Right kidney (tissue), 1 donor: ENCODE data around the gene KCND3.

Experiments used
- DNase-seq: peaks from one replicate; pipeline ENCODE4 v3.0.0-alpha.2; 2016

KCND3 gene

GRCh38 chr1:111880881-111881837 lies 108.3 kb downstream of the KCND3 start:
- DNase-seq, result no peak

DNA sequence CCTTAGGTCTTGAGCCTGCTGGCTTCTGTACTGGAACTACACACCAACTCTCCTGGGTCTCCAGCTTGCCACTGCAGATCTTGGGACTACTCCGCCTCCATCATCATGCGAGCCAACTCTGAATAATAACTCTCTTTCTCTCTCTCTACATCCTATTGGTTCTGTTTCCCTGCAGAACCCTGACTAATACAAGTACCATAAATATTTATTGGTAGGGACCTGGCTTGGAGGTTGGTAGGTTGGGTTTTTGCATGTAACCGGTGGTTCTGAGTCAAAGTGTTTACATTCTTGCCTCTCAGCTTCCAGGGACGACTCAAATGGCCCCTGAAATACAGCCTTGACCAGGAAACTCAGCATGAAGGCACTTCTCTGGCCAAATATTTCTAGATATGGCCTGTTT lies 110.4 kb downstream of the KCND3 start:
- no peak for DNase-seq

DNA sequence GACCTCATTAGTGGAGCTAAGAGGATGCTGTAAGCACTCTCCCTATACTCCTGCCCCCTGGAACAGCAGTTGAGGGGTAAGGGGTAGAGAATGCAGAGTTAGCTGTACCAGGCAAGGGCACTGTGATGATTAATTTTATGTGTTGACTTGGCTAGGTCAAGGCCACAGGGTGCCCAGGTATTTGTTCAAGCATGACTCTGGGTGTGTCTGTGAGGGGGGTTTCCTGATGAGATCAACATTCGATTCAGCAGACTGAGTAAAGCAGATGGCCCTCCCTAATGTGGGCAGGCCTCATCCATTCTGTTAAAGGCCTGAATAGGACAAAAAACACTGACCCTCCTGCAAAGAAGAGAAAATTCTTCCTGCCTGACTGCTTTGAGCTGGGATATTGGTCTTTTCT lies 110.8 kb downstream of the KCND3 start:
- no peak for DNase-seq

DNA sequence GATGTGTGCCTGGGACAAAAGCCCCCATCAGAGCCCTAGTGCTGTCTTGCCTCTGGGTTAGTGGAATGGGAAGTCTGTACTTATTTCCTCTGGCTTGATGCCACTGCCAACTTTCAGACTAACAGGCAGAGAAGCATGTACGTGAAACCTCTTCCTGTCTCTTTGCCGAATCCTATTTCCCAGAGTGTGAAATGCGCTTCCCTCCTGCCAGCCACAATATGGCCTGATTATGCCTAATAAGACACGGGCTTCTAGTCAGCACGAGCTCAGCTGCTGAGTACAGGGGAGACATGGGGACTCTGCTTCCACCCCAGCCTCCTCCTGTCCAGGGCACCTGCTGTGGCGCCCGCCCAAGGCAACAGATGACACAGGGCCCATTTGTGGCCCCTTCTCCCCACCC lies 111.4 kb downstream of the KCND3 start:
- no peak for DNase-seq

DNA sequence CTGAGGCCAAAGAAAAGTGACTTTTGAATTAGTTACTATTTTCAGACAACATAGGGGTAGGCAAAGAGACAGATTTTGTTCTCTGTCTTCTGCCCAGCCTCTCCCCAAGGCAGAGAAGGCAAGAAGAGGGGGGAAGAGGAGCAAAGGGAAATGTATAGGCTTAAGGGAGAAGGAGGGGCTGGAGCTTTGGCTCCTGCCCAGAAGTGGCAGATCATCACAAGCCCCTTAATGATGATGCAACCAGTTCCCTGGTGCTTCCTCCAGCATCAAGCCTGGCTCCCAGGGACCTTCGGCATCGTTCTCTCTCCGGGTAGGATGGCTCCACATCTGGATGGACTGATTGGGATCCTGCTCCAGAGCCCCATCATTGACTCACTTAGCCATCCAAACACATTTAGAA lies 112.8 kb downstream of the KCND3 start:
- DNase-seq, result no peak

- no peak for DNase-seq
Measured at GRCh38 chr1:111875640-111876039, 113.8 kb downstream of the KCND3 start.

DNA sequence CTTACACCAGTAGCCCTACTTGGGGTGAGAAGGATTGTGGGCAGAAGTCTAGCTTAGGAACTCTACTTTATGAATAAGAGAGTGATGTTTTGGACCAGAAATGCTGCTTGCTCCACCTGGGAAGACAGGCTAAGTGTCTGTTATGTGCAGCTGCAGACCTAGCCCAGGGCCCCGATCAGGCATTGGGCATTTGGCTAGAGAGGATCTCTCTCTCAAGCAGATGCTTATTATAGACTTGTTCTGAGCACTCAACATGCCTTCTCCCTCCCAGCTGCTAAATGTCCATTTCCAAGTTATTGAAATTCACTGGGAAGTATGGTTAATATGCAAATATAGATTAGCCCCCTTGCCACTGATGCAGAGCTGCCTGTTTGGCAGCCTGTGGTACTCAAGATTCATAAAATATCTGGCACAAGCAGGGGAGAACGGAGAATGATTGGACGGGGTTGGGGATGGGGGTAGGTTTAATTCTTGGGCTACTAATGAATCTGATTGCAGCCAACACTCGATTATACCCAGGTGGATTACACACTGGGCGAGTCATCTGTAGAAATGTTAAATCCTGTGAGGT lies 115.9 kb downstream of the KCND3 start:
- no peak for DNase-seq

- DNase-seq, result no peak
Measured at GRCh38 chr1:111870181-111870580, 119.3 kb downstream of the KCND3 start.

GRCh38 chr1:111867868-111868440 lies 121.5 kb downstream of the KCND3 start:
- DNase-seq, result no peak

- DNase-seq, result no peak
Measured at GRCh38 chr1:111864862-111865261, 124.6 kb downstream of the KCND3 start.

GRCh38 chr1:111863401-111863800 lies 126.1 kb downstream of the KCND3 start:
- DNase-seq, result no peak

DNA sequence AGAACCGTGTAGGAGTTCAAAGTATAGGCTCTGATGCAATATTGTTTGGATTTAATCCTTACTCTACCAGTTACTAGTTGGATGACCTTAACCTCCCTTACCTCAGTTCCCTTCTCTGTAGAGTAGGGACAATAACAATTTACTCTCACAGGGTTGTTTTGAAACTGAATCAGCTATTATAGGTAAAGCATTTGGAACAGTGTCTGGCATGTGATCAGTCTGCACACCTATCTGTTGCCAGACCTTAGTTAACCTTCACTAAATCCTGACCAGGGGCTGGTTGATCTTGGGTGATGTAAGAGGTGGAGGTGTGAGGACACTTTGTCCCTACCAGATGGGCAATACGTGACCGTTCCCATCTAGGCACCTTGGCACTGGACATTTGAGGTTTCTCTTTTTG lies 126.9 kb downstream of the KCND3 start:
- no peak for DNase-seq

GRCh38 chr1:111861523-111861922 lies 127.9 kb downstream of the KCND3 start:
- DNase-seq, result no peak

GRCh38 chr1:111857194-111857651 lies 132.2 kb downstream of the KCND3 start:
- DNase-seq, result no peak

GRCh38 chr1:111856411-111857185 lies 132.9 kb downstream of the KCND3 start:
- DNase-seq, result no peak

GRCh38 chr1:111855260-111855659 lies 134.2 kb downstream of the KCND3 start:
- no peak for DNase-seq

DNA sequence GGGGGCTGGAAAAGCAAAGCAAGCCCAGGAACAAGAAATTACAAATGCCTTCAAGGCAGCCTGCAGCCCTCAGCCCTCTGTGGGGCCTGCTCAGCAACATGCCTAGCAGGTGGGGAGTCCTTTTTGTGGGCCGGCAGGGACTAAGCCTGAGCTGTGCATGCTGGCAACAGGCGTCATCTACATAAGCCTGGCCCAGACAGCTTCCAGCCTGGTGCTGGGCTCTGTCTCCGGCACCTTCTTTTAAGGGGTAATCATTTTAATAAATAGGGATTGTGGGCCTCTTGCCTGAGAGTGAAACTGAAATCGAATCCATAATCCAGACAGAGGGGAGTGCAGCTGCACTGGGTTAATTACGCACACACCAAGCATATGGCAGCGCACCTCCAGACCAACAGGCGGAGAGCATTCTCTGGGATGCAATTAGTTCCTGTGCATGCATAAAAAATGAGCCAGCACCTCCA lies 137.2 kb downstream of the KCND3 start:
- no peak for DNase-seq

GRCh38 chr1:111851552-111851951 lies 137.9 kb downstream of the KCND3 start:
- DNase-seq, result no peak

GRCh38 chr1:111850109-111850508 lies 139.4 kb downstream of the KCND3 start:
- DNase-seq, result no peak

DNA sequence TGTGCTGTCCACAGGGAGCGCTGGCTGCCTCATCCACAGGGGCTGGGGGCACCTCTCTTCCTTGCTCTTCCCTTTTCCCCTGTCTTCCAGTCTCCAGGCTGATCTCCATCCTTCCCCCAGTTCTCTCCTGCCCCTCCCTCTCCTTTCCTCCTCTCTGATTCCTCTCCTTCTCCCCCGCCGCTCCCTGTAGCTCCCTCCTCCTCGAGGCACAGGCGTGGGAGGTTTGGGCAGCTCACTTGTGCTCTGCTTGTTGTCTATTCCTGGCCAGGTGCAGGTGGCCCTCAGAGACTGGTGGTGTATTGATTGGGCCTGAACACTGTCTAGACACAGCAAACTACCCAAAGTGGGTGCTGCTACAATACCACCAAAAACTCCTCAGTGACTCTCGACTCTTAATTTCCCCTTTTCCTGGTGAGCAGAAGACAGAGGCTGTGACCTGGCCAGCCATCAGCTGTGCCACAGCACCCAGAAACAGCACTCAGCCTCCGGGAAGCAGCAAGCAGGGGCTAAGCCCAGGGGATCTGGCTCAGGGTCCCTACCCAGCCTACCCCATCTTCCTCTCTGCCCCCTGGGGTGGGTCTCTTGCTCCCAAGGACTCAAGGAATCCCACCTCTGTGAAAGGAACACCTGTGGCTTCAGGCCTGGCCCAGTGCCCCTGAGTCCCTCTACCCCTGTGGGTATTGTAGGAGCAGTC lies 140.5 kb downstream of the KCND3 start:
- no peak for DNase-seq

- DNase-seq, result no peak
Measured at GRCh38 chr1:111847466-111847865, 142.0 kb downstream of the KCND3 start.

DNA sequence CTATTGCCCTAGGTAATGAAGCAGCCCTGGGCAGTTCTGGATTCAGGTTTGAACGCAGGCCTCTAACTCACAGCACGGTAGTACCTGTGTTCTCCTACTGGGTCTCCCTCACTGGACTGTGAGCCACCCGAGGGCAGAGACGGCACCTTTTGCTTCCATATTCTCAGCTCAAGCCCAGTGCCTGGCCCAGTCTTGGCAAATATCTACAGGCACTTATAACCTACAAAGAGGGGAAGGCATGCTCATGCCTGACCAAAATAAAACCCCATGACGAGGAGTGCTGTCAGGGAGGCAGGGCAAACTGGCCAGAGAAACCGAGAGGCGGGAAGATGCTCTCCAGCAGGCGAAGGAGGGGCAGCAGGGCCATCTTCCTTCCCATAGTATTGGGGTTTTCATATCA lies 142.6 kb downstream of the KCND3 start:
- DNase-seq, result no peak
